Stimulated activated CD8-positive, alpha-beta memory T cell treated with anti-CD3 and anti-CD28 coated beads, Interleukin-15, amount 100 ng/mL, for 48 hours (primary cell): Measurements from ENCODE around the gene ALDH3B2.
"Not testable (repeated sequence)": the region's sequence is repeated elsewhere in the genome, so short reads cannot be mapped to it uniquely, and the experiment has no call there.

ENCODE experiments used
- DNase-seq, 2 donors: peaks; one replicate each; pipeline ENCODE4 v3.0.0-alpha.2; 2020; ENCODE audit warnings: low read depth in 2 of 2

ALDH3B2 gene

GRCh38 chr11:67685641-67686332, 11.4 kb upstream of the ALDH3B2 start:
- not testable (repeated sequence) for DNase-seq

- DNase-seq, result not testable (repeated sequence)
These were observed 8.0 kb upstream of the ALDH3B2 start for GRCh38 chr11:67682126-67683034.

- no peak for DNase-seq
These were observed 6.5 kb upstream of the ALDH3B2 start for GRCh38 chr11:67680696-67681470.

- no peak for DNase-seq
These were observed 780 bp upstream of the ALDH3B2 start for GRCh38 chr11:67675058-67675747.

GRCh38 chr11:67673902-67674301, 521 bp downstream of the ALDH3B2 start:
- no peak for DNase-seq

- no peak for DNase-seq
These were observed 1.1 kb downstream of the ALDH3B2 start for GRCh38 chr11:67673358-67673757.

GRCh38 chr11:67671211-67671520, 3.3 kb downstream of the ALDH3B2 start:
- DNase-seq, result no peak

GRCh38 chr11:67670316-67671210, 3.9 kb downstream of the ALDH3B2 start:
- DNase-seq, result no peak

- no peak for DNase-seq
These were observed 6.3 kb downstream of the ALDH3B2 start for GRCh38 chr11:67668192-67668551.

- DNase-seq, result no peak
These were observed 6.8 kb downstream of the ALDH3B2 start for GRCh38 chr11:67667490-67668191.

GRCh38 chr11:67666676-67667489, 7.5 kb downstream of the ALDH3B2 start:
- DNase-seq, result no peak

GRCh38 chr11:67666303-67666645, 8.1 kb downstream of the ALDH3B2 start:
- no peak for DNase-seq

- no peak for DNase-seq
These were observed 8.7 kb downstream of the ALDH3B2 start for GRCh38 chr11:67665541-67666302.

- DNase-seq, result no peak
These were observed 9.5 kb downstream of the ALDH3B2 start for GRCh38 chr11:67664696-67665540.

GRCh38 chr11:67664213-67664585, 10.2 kb downstream of the ALDH3B2 start:
- DNase-seq, result no peak

GRCh38 chr11:67663532-67664212, 10.8 kb downstream of the ALDH3B2 start:
- DNase-seq, result no peak

- no peak for DNase-seq
These were observed 11.4 kb downstream of the ALDH3B2 start for GRCh38 chr11:67662835-67663531.
